Caki2 (cell line): ENCODE measurements around the gene HAUS7. TPM values are rescaled to one million over a fixed set of nuclear protein-coding genes. Genes with fewer than 3 reads are reported as not detected.

Experiments
- DNase-seq: peaks from one replicate; pipeline ENCODE4 v3.0.0-alpha.2; 2015; ENCODE audit warnings: low read depth
- in situ Hi-C: cut with HindIII; loops from 2 replicates; pipeline ENCODE4 v1.10.0; 2016; ENCODE audit warnings: low sequenced_read_pairs, low pct_unique_long_range_greater_than_20kb, mixed read lengths
- total RNA-seq: library from RNA; depleted of rRNA; stranded (reverse); fragments of >200 nt; shearing (Covaris generic); gene quantifications from 2 replicates; pipeline ENCODE4 v1.2.3, GENCODE V29; 2014; ENCODE audit warnings: low replicate concordance

Gene HAUS7
- total RNA-seq, 1 experiment from 2014 or later, result 55.5 TPM

GRCh38 chrX:153423652-153424051 is 46.7 kb downstream of the HAUS7 start:
- no peak for DNase-seq
- in situ Hi-C loops, result no loop called here

DNA sequence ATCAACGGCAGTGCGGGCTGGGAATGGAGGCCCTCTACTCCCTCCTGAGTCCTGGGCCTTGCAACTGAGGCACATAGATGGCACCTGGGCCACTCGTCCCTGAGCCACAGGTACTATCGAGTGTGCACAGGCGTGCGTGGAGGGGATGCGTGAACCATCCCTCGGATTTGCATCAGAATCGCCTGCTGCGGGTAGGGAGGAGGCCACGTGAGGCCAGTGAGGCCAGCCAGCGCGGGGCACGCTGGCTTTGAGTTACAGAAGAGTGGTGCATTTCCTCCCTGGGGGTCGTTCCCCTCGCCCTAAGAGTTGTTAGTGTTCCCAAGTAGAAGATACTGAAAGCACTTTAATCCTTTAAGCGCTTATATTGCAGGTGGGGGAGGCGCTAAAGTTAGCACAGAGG is 48.5 kb downstream of the HAUS7 start:
- in situ Hi-C loops, result no loop called here

GRCh38 chrX:153420851-153421599 is 49.4 kb downstream of the HAUS7 start:
- in situ Hi-C loops, result no loop called here
- DNase-seq, result no peak

More for the DNA sequence above, 48.5 kb downstream of the HAUS7 start:
- no peak for DNase-seq

- no peak for DNase-seq
- in situ Hi-C loops, result no loop called here
Measured at GRCh38 chrX:153417637-153418036, 52.7 kb downstream of the HAUS7 start.

DNA sequence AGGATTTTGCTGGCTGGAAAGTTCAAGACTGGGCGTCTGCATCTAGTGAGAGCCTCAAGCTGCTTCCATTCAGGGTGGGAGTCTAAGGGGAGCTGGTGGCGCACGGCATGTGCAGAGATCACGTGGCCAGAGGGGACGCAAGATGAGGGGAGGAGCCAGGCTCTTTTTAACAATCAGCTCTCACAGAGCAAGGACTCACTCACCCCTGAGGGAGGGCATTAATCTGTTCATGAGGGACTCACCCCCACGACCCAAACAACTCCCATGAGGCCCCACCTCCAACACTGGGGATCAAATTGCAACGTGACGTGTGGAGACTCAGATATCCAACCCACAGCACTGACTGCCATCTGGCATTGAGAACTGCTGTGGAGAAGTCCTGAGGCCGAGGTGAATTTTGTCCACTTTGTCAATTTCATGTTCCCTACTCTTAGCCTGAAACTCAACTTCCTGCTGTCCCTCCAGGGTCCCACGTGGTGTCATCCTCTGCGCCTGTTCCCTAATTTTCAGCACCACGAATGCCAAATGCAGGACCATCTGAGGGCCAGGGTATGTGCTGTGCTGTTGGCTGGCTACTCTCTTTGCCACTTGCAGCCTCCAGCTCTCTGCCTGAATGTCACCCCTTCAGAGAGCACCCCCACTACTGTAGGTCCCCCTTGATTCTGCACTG is 53.5 kb downstream of the HAUS7 start:
- DNase-seq, result no peak
- in situ Hi-C loops, result no loop called here

DNA sequence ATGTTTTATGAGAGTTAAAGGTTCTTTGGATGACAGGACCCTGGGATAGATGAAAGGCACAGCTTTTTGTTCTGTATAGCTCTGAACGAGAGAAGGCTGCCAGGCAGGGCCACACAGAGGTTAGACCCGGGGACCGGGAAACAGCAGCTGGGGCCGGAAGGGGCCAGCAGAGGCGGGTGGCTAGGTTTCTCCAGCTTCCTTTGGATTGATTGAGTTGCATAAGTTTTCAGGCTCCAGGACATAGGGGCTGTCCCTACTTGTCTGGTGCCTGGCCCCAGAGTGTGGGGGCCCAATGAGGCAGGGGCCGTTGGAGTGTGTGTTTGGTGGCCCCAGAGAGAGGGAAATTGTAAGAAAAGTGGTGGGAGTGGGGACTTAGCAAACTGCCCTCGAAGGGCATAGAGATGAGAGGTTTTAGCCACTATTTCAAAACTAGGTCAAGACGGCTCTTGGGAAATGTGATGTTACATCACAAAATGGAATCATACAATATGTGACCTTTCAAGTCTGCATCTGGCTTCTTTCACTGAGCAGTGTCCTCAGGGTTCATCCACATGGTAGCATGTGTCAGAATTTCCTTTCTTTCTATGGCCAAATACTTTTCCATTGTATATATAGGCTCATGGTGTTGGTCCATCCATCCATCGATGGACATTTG is 55.4 kb downstream of the HAUS7 start:
- in situ Hi-C loops, result no loop called here

GRCh38 chrX:153413731-153414130 is 56.6 kb downstream of the HAUS7 start:
- in situ Hi-C loops, result no loop called here

More for the DNA sequence above, 55.4 kb downstream of the HAUS7 start:
- DNase-seq, result no peak

GRCh38 chrX:153412746-153413720 is 57.3 kb downstream of the HAUS7 start:
- in situ Hi-C loops, result no loop called here
- no peak for DNase-seq

More at GRCh38 chrX:153413731-153414130, 56.6 kb downstream of the HAUS7 start:
- DNase-seq, result no peak

GRCh38 chrX:153411988-153412574 is 58.3 kb downstream of the HAUS7 start:
- DNase-seq, result no peak
- in situ Hi-C loops, result no loop called here

DNA sequence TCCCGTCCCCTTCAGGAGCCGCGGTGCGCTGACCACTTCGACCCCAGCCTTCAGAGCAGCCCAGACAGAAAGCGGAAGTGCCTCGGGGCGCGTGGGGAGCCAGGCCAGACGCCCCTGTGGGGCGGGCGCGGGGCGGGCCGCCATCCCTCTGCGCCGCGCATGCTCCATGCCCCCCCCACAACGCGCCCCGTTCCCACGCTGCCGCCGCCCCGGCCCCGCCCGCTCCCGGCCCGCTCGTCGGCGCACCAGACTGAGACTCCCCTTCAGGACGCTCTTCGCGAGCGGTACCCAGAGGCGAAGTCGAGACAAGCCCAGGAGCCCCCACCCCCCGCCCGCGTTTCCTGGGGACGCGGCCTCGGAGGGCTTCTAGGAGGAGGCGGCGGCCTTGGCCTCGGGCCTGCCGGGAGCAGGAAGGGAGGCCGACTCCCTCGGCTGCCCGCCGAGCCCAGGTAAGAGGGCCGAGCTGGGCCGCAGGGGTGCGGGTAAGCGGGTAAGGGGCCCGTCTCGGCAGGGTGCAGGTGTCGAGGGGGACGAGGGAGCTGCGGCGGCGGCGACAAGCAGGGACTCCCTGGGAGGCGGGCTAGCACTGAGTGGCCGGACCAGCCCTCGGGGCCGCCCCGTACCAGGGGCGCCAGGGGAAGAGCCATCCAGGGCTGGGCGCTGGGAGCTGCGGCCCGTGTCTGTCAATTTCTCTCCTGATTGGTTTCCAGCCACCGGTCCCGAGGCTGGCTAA is 59.0 kb downstream of the HAUS7 start, which contains the start of gene ZFP92:
ZFP92 (plus strand) TSS at position 218 of the 733 bp plus-strand sequence. CDS start 6,851 bp downstream, outside the sequence.
- no peak for DNase-seq
- in situ Hi-C loops, result no loop called here

GRCh38 chrX:153410888-153411254 is 59.5 kb downstream of the HAUS7 start:
- in situ Hi-C loops, result no loop called here
- no peak for DNase-seq

DNA sequence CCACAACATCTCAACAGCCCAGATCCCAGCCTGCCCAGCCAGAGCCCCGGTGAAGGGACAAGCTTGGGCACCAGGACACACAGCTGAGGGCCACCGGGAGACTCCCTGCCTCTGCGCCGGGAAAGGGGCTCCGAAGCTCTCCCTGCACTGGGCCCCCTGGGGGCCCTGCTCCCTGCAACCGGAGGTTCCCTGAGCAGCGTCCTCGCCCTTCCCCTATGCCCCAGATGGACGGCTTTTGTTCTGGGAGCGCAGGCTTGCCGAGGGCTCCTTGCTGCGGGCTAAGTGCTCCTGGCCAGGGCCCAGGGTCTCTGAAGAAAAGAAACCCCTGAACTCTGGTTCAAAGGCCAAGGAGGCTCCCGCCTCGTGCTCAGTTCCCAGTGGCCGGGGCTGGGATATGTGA is 60.0 kb downstream of the HAUS7 start:
- no peak for DNase-seq
- in situ Hi-C loops, result no loop called here

GRCh38 chrX:153409414-153410101 is 60.8 kb downstream of the HAUS7 start:
- in situ Hi-C loops, result no loop called here
- DNase-seq, result no peak

DNA sequence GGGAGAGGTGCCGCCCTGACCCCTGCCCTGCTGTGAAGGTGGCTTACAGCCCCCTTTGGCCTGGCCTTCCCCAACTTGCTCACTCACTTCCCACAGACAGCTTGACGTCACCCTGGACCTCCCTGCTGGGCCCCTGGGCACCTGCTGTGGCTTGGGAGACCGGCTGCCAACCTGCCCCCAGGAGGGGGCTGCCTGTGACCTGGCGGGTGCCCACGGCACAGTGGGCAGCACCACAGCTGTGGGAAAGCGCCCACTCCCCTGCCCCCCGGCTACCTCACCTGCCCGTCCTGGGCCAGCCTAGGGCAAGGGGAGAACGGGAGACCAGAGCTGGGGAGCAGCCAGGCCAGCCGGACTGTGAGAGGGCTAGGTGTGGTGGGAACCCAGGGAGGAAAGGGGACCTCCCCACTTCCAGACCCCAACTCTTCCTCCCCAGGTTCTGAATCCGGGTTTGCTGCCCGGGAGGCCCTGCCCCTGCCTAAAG is 61.5 kb downstream of the HAUS7 start:
- in situ Hi-C loops, result no loop called here
- DNase-seq, result no peak

- in situ Hi-C loops, result no loop called here
- DNase-seq, result no peak
Measured at GRCh38 chrX:153408221-153408721, 62.1 kb downstream of the HAUS7 start.

DNA sequence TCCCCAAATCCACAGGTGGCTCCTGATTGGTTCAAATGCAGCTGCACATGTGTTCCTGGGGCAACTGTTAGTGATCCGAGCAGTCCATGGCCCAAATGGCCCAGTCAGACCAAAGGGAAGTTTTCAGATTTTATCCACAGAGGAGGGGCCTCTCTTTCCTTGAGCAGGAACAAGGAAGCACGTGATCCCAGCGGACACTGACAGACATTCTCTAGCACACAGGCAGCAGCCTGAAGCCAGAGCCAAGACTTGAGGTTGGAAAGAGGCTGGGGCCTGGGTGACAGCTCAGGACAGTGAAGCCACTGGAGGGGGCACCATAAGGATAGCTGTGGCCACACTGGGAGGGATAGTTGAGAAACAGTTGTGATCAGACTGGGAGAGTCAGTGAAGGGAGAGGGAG is 62.6 kb downstream of the HAUS7 start:
- in situ Hi-C loops, result no loop called here

More for the DNA sequence above, 62.6 kb downstream of the HAUS7 start:
- DNase-seq, result no peak
